HL-60 (cell line): Measurements from ENCODE around the gene AKNAD1.

Experiments
- CTCF ChIP-seq: IDR thresholded peaks from one replicate; pipeline ENCODE4 v1.5.1; 2011; ENCODE audit warnings: low read length, control low read depth, inconsistent platforms; ENCODE audit not compliant: insufficient read depth
- GABPA ChIP-seq: IDR thresholded peaks from 2 replicates; pipeline ENCODE4 v1.6.1; 2012; ENCODE audit warnings: low read depth
- POLR2AphosphoS5 ChIP-seq: IDR thresholded peaks from 2 replicates; pipeline ENCODE4 v1.6.1; 2012; ENCODE audit warnings: low read depth
- SPI1 ChIP-seq: IDR thresholded peaks from 2 replicates; pipeline ENCODE4 v1.6.1; 2012; ENCODE audit warnings: low read depth, mild to moderate bottlenecking, borderline replicate concordance

- TF ChIP-seq CTCF (no peak), POLR2AphosphoS5 (no peak), SPI1 (no peak), GABPA (no peak)
Observed at GRCh38 chr1:108901106-108901505, 44.2 kb upstream of the AKNAD1 start.
